HepG2 (cell line): ENCODE results near the gene BAIAP3. TPM values are rescaled to one million over a fixed set of nuclear protein-coding genes. Genes with fewer than 3 reads are reported as not detected.

ENCODE experiments used
- AKAP8 ChIP-seq: sonication (generic); formaldehyde crosslinking; IDR thresholded peaks from 2 replicates; pipeline ENCODE4 v1.5.1; 2020; ENCODE audit warnings: mild to moderate bottlenecking, missing genetic modification reagents
- BHLHE40 ChIP-seq: IDR thresholded peaks from 2 replicates; pipeline ENCODE4 v1.6.1; 2011; ENCODE audit warnings: low read length, improper control_type of control experiment
- DNMT3B ChIP-seq: conservative IDR thresholded peaks from 2 replicates; pipeline ENCODE4 v1.6.1; 2016; ENCODE audit warnings: missing biosample characterization, control low read depth
- FOXC1 ChIP-seq: sonication (generic); formaldehyde crosslinking; IDR thresholded peaks from 2 replicates; pipeline ENCODE4 v1.8.0; 2022; ENCODE audit warnings: mild to moderate bottlenecking, missing genetic modification reagents, borderline replicate concordance
- GTF3A ChIP-seq: sonication (generic); formaldehyde crosslinking; conservative IDR thresholded peaks from 2 replicates; pipeline ENCODE4 v1.4.0; 2020; ENCODE audit warnings: mild to moderate bottlenecking, missing genetic modification reagents
- HNF4A ChIP-seq: sonication (generic); formaldehyde crosslinking; IDR thresholded peaks from 2 replicates; pipeline ENCODE4 v1.4.0; 2020; ENCODE audit warnings: missing genetic modification reagents
- NFYC ChIP-seq: IDR thresholded peaks from 2 replicates; pipeline ENCODE4 v1.6.1; 2016; ENCODE audit warnings: missing genetic modification reagents, missing compliant biosample characterization
- NR2C2 ChIP-seq: sonication (generic); formaldehyde crosslinking; IDR thresholded peaks from 2 replicates; pipeline ENCODE4 v1.4.0; 2020; ENCODE audit warnings: missing genetic modification reagents, mild to moderate bottlenecking, moderate library complexity, borderline replicate concordance
- NR2F1 ChIP-seq, 2 experiments: fragments of 450-650 bp in 1 of 2; formaldehyde crosslinking in 1 of 2; IDR thresholded peaks; 2 replicates each; pipeline versions ENCODE4 v1.5.0 to v1.6.1; 2016 to 2020; ENCODE audit warnings: mild to moderate bottlenecking in 1 of 2, missing compliant biosample characterization in 1 of 2, missing genetic modification reagents in 1 of 2, moderate library complexity in 1 of 2
- PAXIP1 ChIP-seq: sonication (generic); formaldehyde crosslinking; conservative IDR thresholded peaks from 2 replicates; pipeline ENCODE4 v1.4.0; 2020; ENCODE audit warnings: mild to moderate bottlenecking, missing genetic modification reagents, moderate library complexity
- RARA ChIP-seq: IDR thresholded peaks from 2 replicates; pipeline ENCODE4 v1.6.1; 2016; ENCODE audit warnings: missing genetic modification reagents, missing compliant biosample characterization
- RNF2 ChIP-seq: fragments of 450-650 bp; conservative IDR thresholded peaks from 2 replicates; pipeline ENCODE4 v1.6.1; 2016; ENCODE audit warnings: low read depth
- RXRB ChIP-seq: IDR thresholded peaks from 2 replicates; pipeline ENCODE4 v1.6.1; 2016; ENCODE audit warnings: borderline replicate concordance, missing genetic modification reagents, missing compliant biosample characterization
- SAP130 ChIP-seq: IDR thresholded peaks from 2 replicates; pipeline ENCODE4 v1.6.1; 2016; ENCODE audit warnings: low read depth
- SIX1 ChIP-seq: sonication (generic); formaldehyde crosslinking; IDR thresholded peaks from 2 replicates; pipeline ENCODE4 v1.4.0; 2020; ENCODE audit warnings: missing genetic modification reagents, borderline replicate concordance
- SOX13 ChIP-seq, 3 experiments: fragments of 450-650 bp in 1 of 3; sonication (generic) in 1 of 3; formaldehyde crosslinking in 1 of 3; IDR thresholded peaks in 2 of 3; conservative IDR thresholded peaks in 1 of 3; 2 replicates each; pipeline versions ENCODE4 v1.5.0 to v1.6.1; 2016 to 2020; ENCODE audit warnings: antibody characterized with exemption in 1 of 3, mild to moderate bottlenecking in 1 of 3, missing compliant biosample characterization in 1 of 3, missing genetic modification reagents in 1 of 3, moderate library complexity in 1 of 3
- TFE3 ChIP-seq: IDR thresholded peaks from 2 replicates; pipeline ENCODE4 v1.6.1; 2016
- ZFX ChIP-seq: sonication (generic); formaldehyde crosslinking; IDR thresholded peaks from 2 replicates; pipeline ENCODE4 v1.4.0; 2020; ENCODE audit warnings: mild to moderate bottlenecking, low read depth, missing genetic modification reagents, moderate library complexity
- ZNF292 ChIP-seq: sonication (generic); formaldehyde crosslinking; IDR thresholded peaks from 2 replicates; pipeline ENCODE4 v1.8.1; 2022; ENCODE audit warnings: mild to moderate bottlenecking, low read depth, missing genetic modification reagents, borderline replicate concordance
- ZNF337 ChIP-seq: sonication (generic); formaldehyde crosslinking; IDR thresholded peaks from 2 replicates; pipeline ENCODE4 v1.5.1; 2020; ENCODE audit warnings: missing genetic modification reagents, low read depth, mild to moderate bottlenecking, borderline replicate concordance
- ZNF432 ChIP-seq: sonication (generic); formaldehyde crosslinking; IDR thresholded peaks from 2 replicates; pipeline ENCODE4 v1.5.0; 2020; ENCODE audit warnings: missing genetic modification reagents, mild to moderate bottlenecking, borderline replicate concordance
- ZNF567 ChIP-seq: sonication (generic); formaldehyde crosslinking; IDR thresholded peaks from 2 replicates; pipeline ENCODE4 v1.8.1; 2023; ENCODE audit warnings: mild to moderate bottlenecking, missing genetic modification reagents, borderline replicate concordance
- ZNF746 ChIP-seq: sonication (generic); formaldehyde crosslinking; IDR thresholded peaks from 2 replicates; pipeline ENCODE4 v1.8.0; 2022; ENCODE audit warnings: mild to moderate bottlenecking, missing genetic modification reagents
- ZNF841 ChIP-seq: sonication (generic); formaldehyde crosslinking; IDR thresholded peaks from 2 replicates; pipeline ENCODE4 v1.8.1; 2023; ENCODE audit warnings: missing genetic modification reagents, borderline replicate concordance
- polyA plus RNA-seq, 8 experiments: library from polyadenylated mRNA; depleted of rRNA in 3 of 8; stranded (reverse) in 7 of 8; unstranded in 1 of 8; fragments of >200 nt; fragmentation: Illumina TruSeq in 4 of 8; extraction: Trizol in 4 of 8; gene quantifications; 2 replicates each; pipeline versions ENCODE4 v1.2.1 to v1.2.3, GENCODE V29; 2011 to 2016; ENCODE audit warnings: low read depth in 4 of 8, missing spikeins in 1 of 8, mixed read lengths in 1 of 8; ENCODE audit not compliant: insufficient read depth in 1 of 8
- total RNA-seq, 5 experiments: library from RNA; depleted of rRNA; stranded (reverse); fragments of >200 nt; fragmentation: Illumina TruSeq; extraction: Trizol; gene quantifications; 2 replicates each; pipeline ENCODE4 v1.2.3, GENCODE V29; 2016; ENCODE audit warnings: low read depth in 1 of 5

The BAIAP3 gene
- total and polyA plus RNA-seq, 2 of the 13 experiments (the other 11 are each of a cell fraction or from before 2014, with no cell fraction given) = 3.2 to 5.7 TPM

- TF ChIP-seq TFE3 (peak; percentile 87), BHLHE40 (no peak; the same call in 1 of the 2 replicates), PAXIP1 (CRISPR knock-in tag) (peak; percentile 71), HNF4A (CRISPR knock-in tag) (peak; percentile 56), ZNF746 (CRISPR knock-in tag) (no peak), ZNF841 (CRISPR knock-in tag) (no peak), AKAP8 (CRISPR knock-in tag) (0 out of 2 replicates have a peak, but pooled peaks have one; percentile 43), ZNF432 (no peak), SAP130 (CRISPR knock-in tag) (peak; percentile 80), ZNF337 (CRISPR knock-in tag) (no peak), RXRB (peak; percentile 68; the same call in 1 of the 2 replicates), ZNF567 (CRISPR knock-in tag) (no peak), NR2C2 (peak; percentile 71), NR2F1 (CRISPR knock-in tag; IDR thresholded peaks at IDR 0.05) (peak; percentile 30 to 36; a peak in 3 of 4 replicates), GTF3A (CRISPR knock-in tag) (no peak), ZNF292 (no peak), NFYC (no peak), FOXC1 (CRISPR knock-in tag) (no peak), RNF2 (no peak), SIX1 (CRISPR knock-in tag) (peak; percentile 94; the same call in 1 of the 2 replicates), RARA (peak; percentile 76), SOX13 (IDR thresholded peaks at IDR 0.05) (no peak), SOX13 (CRISPR knock-in tag; conservative IDR thresholded peaks at IDR 0.05 in 1 of 2, IDR thresholded peaks at IDR 0.05 in 1 of 2) (0 out of 4 replicates have a peak, but pooled peaks of 1 of the 2 experiments have one; percentile 4), DNMT3B (CRISPR knock-in tag) (no peak), ZFX (CRISPR knock-in tag) (peak; percentile 29; the same call in 1 of the 2 replicates)
Observed at GRCh38 chr16:1299012-1299867, 34.2 kb upstream of the BAIAP3 start (continued).
